RPMI8226 (cell line): ENCODE data around the gene MTHFD1L.

ENCODE experiments used
- DNase-seq: peaks from one replicate; pipeline ENCODE4 v3.0.0-alpha.2; 2015

The MTHFD1L gene

DNA sequence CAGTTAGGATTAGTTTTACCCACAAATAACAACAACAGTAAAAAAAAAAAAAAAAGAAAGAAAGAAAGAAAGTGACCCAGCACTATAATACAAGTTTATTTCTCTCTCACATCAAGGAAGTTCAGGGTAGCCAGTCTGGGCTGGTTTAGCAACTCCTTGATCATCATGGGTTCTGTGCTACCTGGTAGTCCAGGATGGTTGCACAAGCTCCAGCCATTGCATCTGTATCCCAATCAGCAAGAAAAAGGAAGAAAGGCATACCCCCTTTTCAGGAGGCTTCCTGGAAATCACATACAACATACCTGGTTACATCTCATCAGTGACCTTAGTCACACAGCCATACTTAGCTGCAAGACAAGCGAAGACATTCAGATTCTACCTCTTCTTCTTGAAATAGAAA lies 128.5 kb downstream of the MTHFD1L start:
- DNase-seq: no peak

DNA sequence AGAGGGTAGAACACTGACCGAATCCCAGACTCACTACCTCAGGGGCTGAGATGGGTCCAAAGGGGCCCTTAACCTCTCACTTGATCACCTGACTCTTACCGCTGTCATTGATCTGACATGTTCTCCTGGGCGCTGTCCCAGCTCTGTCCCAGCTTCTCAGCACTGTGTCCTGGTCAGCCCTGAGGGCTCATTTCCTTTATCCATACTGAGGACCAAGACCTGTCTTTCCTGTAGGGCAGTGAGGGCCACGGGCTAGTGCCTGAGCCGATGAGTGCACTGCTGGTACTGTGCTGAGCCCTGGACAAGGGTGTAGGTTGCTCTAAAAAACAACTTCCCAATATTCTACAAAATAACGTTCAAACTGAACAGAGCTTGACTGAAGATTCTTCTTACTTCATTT lies 131.5 kb downstream of the MTHFD1L start:
- DNase-seq: no peak

DNA sequence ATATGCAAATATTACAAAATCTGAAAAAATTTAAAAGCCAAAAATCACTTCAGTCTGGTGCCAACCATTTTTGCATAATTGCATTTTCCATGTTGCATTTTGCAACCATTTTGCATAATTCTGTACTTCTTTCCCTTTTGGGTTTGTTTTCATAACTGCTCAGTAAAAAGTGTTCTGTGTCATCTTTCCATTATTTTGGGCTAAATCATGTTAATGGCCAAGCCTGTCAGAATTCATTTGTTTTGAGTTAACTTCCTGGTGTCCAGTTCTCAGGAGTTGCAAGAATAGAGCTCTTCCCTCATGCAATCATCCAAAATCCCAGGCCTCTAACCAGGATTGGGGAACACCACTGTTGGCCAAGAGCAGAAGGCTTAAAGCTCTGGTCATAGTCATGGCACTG lies 133.6 kb downstream of the MTHFD1L start:
- DNase-seq: no peak

DNA sequence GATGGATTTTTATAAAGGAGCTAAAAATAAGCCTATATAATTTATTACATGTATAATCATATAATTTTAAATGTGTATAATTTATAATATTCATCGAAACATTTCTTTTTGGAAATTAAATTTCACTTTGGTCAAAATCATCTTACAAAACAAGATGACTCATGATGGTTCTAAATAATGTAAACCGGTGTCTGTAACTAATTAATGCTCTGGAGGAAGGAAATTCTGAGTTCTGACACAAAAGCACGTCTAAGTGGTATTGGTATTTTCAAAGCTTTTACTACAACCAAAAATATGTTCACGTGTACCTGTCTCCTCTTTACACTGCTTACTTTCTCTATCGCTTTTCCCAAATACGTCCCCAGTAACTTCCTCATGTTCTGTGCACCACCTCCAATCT lies 134.1 kb downstream of the MTHFD1L start:
- DNase-seq: no peak

DNA sequence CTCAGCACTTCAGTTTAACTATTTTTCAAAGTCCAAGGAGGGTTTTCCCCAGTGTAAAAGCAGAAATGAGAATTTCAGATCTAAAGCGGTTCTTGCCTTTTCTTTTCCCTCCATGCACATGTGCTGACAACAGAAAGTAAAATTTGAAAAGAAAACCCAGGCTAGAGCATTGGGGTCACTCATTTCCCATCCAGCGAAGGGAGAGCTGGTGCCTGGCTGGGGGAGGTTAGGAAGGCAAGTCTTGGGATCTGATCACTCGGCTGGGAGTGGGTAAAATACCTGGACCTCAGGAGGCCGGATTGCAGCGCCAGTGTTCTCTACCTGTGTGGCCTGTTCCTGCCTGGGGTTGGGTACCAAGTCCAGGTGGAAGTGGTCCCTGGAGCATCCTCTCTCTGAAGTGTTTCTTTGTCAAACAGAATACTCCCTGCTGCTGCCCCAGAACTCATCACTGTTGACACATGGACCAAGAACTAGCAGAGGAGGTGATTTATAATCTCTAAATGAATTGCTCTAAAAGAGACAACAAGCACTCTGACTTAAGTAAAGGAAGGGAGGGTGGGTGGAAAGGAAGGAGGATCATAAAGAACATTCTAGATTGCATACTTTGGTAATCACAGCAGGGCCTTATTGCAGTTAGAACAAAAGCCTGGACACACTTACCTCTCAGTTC lies 136.0 kb downstream of the MTHFD1L start:
- no peak for DNase-seq

DNA sequence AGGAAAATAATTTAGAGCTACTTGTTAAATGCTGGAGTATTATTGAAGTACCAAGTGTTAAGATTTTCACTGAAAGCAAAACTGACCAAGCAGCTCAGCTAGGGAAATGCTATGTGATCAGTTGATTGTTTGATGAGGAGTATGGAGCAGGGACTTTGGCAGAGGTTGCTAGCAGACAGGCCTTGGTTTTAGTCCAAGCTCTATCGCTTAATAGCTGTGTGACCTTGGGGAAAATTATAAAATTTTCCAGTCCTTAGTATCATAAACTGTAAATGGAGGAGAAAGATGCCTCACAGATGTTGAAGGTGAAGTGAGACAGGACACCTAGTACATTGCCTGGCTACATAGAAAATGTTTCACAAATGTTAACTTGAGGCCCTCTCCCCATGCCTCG lies 136.6 kb downstream of the MTHFD1L start:
- DNase-seq: no peak

- DNase-seq: no peak
Measured at GRCh38 chr6:151002491-151002935, 137.0 kb downstream of the MTHFD1L start.

GRCh38 chr6:151004383-151005024 lies 139.0 kb downstream of the MTHFD1L start:
- no peak for DNase-seq

- no peak for DNase-seq
Measured at GRCh38 chr6:151005164-151005563, 139.7 kb downstream of the MTHFD1L start.

DNA sequence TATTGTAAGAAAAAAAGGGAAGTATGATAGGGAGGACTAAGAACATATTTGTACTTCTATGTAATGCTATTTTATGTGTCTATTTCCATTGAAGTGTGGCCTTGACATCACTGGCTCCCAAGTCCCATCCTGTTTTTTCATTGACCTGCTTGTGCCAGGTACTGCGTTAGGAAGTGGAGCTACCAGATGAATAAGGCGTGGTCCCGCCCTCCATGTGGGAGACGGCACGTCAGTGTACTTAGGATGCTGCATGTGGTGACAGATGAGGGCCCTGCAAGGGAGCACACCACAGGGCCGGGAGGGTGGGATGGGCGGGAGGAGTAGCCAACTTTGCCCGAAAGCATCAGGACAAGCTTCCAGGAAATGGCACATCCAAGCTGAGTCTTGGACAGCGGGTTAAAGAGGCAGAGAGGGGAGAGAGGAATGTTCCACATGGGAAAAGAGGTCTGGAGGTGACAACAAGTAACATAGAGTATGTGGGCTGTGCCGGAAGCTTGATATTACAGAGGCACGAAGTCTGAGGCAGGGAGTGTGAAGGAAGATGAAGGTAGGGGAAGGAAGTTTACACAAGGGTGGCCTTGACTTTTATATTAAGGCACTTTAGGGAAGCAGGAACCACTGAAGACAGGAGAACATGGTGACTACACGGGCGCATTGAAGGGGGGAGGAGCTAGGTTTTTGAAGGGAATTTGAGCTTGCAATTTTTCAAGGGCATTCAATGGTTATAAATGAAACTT lies 140.6 kb downstream of the MTHFD1L start:
- DNase-seq: no peak

- DNase-seq: no peak
Measured at GRCh38 chr6:151007076-151007475, 141.6 kb downstream of the MTHFD1L start.

- no peak for DNase-seq
Measured at GRCh38 chr6:151007922-151008321, 142.4 kb downstream of the MTHFD1L start.

GRCh38 chr6:151008425-151008824 lies 142.9 kb downstream of the MTHFD1L start:
- DNase-seq: no peak

DNA sequence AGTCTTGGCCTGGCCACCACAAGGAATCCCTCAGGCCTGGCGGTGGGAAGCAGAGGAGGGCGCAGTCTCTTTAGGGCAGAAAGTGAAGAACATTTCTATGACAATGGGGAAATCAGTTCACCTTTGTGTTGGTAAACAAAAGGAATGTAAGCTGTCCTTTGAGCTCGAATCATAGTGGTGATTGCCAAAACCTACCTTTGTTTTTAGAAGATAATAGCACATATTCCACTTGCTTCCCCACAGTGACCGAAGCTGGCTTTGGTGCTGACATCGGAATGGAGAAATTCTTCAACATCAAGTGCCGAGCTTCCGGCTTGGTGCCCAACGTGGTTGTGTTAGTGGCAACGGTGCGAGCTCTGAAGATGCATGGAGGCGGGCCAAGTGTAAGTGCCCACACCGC lies 144.1 kb downstream of the MTHFD1L start:
- no peak for DNase-seq

- no peak for DNase-seq
Measured at GRCh38 chr6:151010071-151010470, 144.6 kb downstream of the MTHFD1L start.

DNA sequence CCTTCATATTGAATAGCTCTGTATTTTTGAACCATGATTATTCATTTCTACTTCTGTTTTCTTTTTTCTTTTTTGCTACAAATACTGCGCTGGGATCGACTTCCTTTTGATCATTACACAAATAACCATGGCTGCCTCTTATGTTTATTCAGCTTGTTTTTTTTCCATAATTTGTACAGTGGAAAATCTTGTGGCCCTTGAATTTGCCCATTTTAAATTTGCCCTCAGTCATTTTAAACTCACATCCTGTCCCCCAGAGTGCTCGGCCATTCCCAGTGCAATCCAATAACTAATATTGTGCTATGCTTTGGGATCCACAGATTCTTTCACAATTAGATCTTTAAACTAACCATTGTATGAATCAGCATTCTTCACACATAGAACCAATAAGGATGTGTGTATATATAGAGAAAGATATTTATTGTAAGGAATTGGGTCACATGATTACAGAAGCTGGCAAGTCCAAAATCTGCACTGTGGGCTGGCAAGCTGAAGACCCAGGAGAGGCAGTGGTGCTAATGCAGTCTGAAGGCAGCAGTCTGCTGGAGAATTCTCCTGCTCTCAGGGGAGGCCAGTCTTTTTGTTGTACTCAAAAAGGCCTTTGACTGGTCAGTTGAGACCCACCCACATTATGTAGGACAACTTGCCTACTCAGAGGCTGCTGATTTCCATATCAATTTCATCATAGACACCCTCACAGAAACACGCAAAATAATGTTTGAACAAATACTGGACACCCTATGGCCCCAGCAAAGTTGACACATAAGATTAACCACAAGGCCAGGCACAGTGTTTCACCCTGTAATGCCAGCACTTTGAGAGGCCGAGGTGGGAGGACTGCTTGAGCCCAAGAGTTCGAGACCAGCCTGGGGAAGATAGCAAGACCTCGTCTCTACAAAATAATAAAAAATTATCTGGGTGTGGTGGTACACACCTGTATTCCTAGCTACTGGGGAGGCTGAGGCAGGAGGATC lies 147.1 kb downstream of the MTHFD1L start:
- DNase-seq: no peak

- peak; percentile 67 for DNase-seq
Measured at GRCh38 chr6:151014404-151015100, 149.1 kb downstream of the MTHFD1L start.

DNA sequence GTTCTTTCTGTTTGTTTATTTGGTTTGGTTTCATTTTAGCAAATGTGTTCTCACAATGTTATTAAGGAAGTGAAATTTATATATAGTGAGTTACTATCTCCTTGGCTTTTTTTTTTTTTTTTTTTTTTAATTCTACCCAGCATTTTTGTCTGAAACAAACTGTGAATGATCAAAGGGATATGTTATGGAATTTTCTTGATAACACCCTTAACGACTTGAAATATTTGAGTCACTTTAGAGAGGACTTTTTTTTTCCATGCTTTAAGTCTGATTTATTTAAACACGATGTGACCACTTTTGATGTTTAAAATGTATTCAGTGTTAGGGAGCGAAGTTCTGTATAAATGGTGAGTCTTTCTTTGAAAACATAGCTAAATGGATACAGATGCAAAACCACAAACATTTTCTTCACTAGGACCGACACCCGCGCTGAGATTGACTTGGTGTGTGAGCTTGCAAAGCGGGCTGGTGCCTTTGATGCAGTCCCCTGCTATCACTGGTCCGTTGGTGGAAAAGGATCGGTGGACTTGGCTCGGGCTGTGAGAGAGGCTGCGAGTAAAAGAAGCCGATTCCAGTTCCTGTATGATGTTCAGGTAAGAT lies 149.7 kb downstream of the MTHFD1L start:
- DNase-seq: no peak

DNA sequence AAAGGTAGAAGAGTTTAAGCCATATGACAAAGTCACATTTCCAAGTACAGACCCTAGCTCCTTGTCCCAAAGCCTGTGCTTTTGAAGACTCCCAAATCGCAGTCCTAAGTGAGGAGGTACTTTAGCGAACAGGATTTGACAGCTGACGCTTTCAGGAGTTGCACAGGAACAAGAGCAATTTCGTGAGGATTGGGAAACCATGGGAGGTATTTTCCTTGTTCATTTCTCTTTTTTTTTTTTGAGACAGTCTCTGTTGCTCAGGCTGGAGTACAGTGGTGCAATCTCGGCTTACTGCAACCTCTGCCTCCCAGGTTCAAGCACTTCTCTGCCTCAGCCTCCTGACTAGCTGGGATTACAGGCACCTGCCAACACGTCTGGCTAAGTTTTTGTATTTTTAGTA lies 150.6 kb downstream of the MTHFD1L start:
- no peak for DNase-seq

DNA sequence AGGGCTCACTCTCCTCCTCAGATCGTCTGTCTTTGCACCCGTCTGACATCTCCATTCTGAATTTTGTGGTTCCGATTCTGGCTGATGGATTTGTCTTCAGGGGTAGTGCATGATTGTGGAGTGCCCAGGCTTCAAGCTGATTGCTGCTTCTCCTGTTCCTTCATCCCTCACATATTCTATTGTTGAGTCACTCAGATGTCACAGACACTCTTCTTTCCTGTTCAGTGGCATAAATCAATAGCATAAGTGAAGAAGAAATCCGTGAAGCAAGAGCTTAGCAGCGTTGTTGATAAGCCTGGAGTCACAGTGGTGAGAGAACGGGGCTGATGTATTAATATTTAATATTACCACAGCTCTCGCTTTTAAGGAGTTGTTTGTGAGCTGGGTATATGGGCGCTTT lies 152.5 kb downstream of the MTHFD1L start:
- DNase-seq: no peak

DNA sequence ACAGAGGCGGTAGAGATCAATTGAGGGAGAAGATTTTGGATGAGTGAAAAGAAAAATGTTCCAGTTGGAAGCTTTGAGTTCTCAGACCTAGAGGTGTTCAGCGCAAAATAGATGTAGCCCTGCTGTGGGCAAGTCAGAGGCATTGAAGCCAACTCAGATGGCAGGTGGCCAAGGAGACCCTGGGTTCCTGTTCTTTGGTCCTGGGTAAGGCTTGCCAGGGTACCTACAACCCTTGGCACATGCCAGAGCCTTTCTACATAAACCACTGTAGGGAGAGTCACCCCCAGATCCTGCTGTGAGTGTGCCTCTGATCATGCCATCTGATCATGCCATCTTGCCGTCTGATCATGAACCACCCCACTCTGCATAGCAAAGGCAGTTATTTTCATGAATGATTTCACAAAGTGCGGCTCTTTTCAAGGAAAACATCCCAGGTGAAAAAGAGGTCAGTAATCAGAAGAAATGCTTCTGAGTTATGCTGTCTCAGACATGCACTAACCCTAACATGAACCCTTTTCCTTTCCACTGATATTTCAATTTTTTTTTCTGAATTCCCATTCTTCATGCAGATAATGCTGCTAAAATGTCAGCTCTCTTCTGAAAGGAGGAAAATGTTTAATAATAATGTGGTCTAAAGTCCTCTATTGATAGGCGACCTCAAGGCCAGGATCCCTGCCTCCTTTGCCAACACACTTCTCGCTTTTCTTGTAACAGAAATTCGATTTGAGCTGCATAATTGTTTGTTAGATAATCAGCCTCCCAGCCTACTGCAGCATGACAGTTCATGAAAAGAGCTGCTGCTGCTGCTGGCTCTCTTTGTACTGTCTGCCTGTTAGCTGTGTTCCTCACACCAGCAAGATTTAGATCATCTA lies 153.6 kb downstream of the MTHFD1L start:
- DNase-seq: no peak
